Panc1 (cell line): Measurements from ENCODE around the gene SCRN1.

ENCODE experiments used
- CTCF ChIP-seq: fragments of 450-650 bp; IDR thresholded peaks from 2 replicates; pipeline ENCODE4 v1.5.1; 2017; ENCODE audit warnings: mild to moderate bottlenecking
- POLR2AphosphoS5 ChIP-seq: IDR thresholded peaks from 2 replicates; pipeline ENCODE4 v1.6.1; 2012; ENCODE audit warnings: mild to moderate bottlenecking, low read depth, low read length, moderate library complexity
- REST ChIP-seq, 2 experiments: IDR thresholded peaks; 2 replicates each; pipeline ENCODE4 v1.6.1; 2011 to 2012; ENCODE audit warnings: low read depth in 2 of 2, control low read depth in 1 of 2, low read length in 1 of 2, mild to moderate bottlenecking in 1 of 2, moderate library complexity in 1 of 2; ENCODE audit not compliant: insufficient read depth in 1 of 2

GRCh38 chr7:29906200-29907022, 83.2 kb downstream of the SCRN1 start:
- TF ChIP-seq CTCF (no peak), POLR2AphosphoS5 (no peak), REST (IDR thresholded peaks at IDR 0.05; ENCODE audit: insufficient read depth in 1 of 2, low read depth in 2 of 2, low read length in 1 of 2) (no peak)
